ENCODE measurements around the gene VSX1. TPM values are rescaled to one million over a fixed set of nuclear protein-coding genes. Genes with fewer than 3 reads are reported as not detected.

Gene VSX1
- total and polyA plus RNA-seq, 7 experiments from 2014 or later = not detected

- Histone ChIP-seq H3K9me3 (ENCODE audit: control insufficient read depth in 2 of 3, low read length in 3 of 3) (no peaks in the 10 kb centered on the region), H3K4me3 (ENCODE audit: low read length) (no peak overlapping the region), H3K27me3 (ENCODE audit: control insufficient read depth in 2 of 2, insufficient read depth in 2 of 2, low read length in 2 of 2) (no peaks in the 10 kb centered on the region), H3K27ac (ENCODE audit: low read depth, low read length) (no peak overlapping the region), H3K4me1 (ENCODE audit: control insufficient read depth in 2 of 2, insufficient read depth in 2 of 2, low read length in 2 of 2) (no peaks in the 10 kb centered on the region), H3K36me3 (ENCODE audit: control insufficient read depth in 2 of 3, insufficient read depth in 3 of 3, low read length in 3 of 3) (no peaks in the 10 kb centered on the region)
- H3K27ac Mint-ChIP-seq = no peak overlapping the region
- CTCF ChIA-PET = no interaction called here
- H3K27me3 Mint-ChIP-seq = peaks cover 0 to 12% (median 0%) of the 10 kb centered on the region in 5 donors
- DNase-seq (no peak), ATAC-seq (no peak)
- peaks cover 0 to 5% (median 0%) of the 10 kb centered on the region in 11 donors for H3K9me3 Mint-ChIP-seq
- H3K4me1 Mint-ChIP-seq = peaks cover 0 to 1% (median 0%) of the 10 kb centered on the region in 7 donors
- H3K36me3 Mint-ChIP-seq = no peaks in the 10 kb centered on the region
- H3K4me3 Mint-ChIP-seq = no peak overlapping the region
- intact Hi-C loops (cut with micrococcal nuclease) = no loop called here
- POLR2A ChIA-PET = no interaction called here
Measured at GRCh38 chr20:25125636-25126035, 43.7 kb upstream of the VSX1 start.

GRCh38 chr20:25120920-25121319 lies 39.0 kb upstream of the VSX1 start:
- no peaks in the 10 kb centered on the region for H3K4me1 ChIP-seq (ENCODE audit: control insufficient read depth in 2 of 2, insufficient read depth in 2 of 2, low read length in 2 of 2)
- no peak overlapping the region for H3K27ac ChIP-seq (ENCODE audit: low read depth, low read length)
- H3K36me3 ChIP-seq (ENCODE audit: control insufficient read depth in 2 of 3, insufficient read depth in 3 of 3, low read length in 3 of 3) = no peaks in the 10 kb centered on the region
- no peaks in the 10 kb centered on the region for H3K27me3 ChIP-seq (ENCODE audit: control insufficient read depth in 2 of 2, insufficient read depth in 2 of 2, low read length in 2 of 2)
- Mint-ChIP-seq H3K4me3 (no peak overlapping the region), H3K27me3 (peaks cover 4 to 17% (median 8%) of the 10 kb centered on the region in 5 donors), H3K36me3 (no peaks in the 10 kb centered on the region), H3K4me1 (peaks cover 0 to 1% (median 0%) of the 10 kb centered on the region in 7 donors), H3K9me3 (no peaks in the 10 kb centered on the region), H3K27ac (no peak overlapping the region)
- H3K9me3 ChIP-seq (ENCODE audit: control insufficient read depth in 2 of 3, low read length in 3 of 3) = no peaks in the 10 kb centered on the region
- no peak overlapping the region for H3K4me3 ChIP-seq (ENCODE audit: low read length)
- DNase-seq (no peak), ATAC-seq (no peak)
- intact Hi-C loops (cut with micrococcal nuclease) = no loop called here
- ChIA-PET POLR2A (no interaction called here), CTCF (no interaction called here)

- intact Hi-C loops (cut with micrococcal nuclease) = no loop called here
Measured at GRCh38 chr20:25120457-25120856, 38.5 kb upstream of the VSX1 start.

GRCh38 chr20:25118529-25118928 lies 36.6 kb upstream of the VSX1 start:
- peaks cover 0 to 1% (median 0%) of the 10 kb centered on the region in 7 donors for H3K4me1 Mint-ChIP-seq
- Histone ChIP-seq H3K36me3 (ENCODE audit: control insufficient read depth in 2 of 3, insufficient read depth in 3 of 3, low read length in 3 of 3) (no peaks in the 10 kb centered on the region), H3K4me1 (ENCODE audit: control insufficient read depth in 2 of 2, insufficient read depth in 2 of 2, low read length in 2 of 2) (no peaks in the 10 kb centered on the region), H3K4me3 (ENCODE audit: low read length) (no peak overlapping the region), H3K9me3 (ENCODE audit: control insufficient read depth in 2 of 3, low read length in 3 of 3) (no peaks in the 10 kb centered on the region), H3K27me3 (ENCODE audit: control insufficient read depth in 2 of 2, insufficient read depth in 2 of 2, low read length in 2 of 2) (no peaks in the 10 kb centered on the region), H3K27ac (ENCODE audit: low read depth, low read length) (no peak overlapping the region)
- ChIA-PET CTCF (no interaction called here), POLR2A (no interaction called here)
- H3K4me3 Mint-ChIP-seq = no peak overlapping the region
- no peaks in the 10 kb centered on the region for H3K9me3 Mint-ChIP-seq
- DNase-seq (no peak), ATAC-seq (no peak)
- H3K36me3 Mint-ChIP-seq = no peaks in the 10 kb centered on the region
- peaks cover 4 to 22% (median 8%) of the 10 kb centered on the region in 5 donors for H3K27me3 Mint-ChIP-seq
- no peak overlapping the region for H3K27ac Mint-ChIP-seq
- intact Hi-C loops (cut with micrococcal nuclease) = no loop called here

More at GRCh38 chr20:25120457-25120856, 38.5 kb upstream of the VSX1 start:
- Histone ChIP-seq H3K9me3 (ENCODE audit: control insufficient read depth in 2 of 3, low read length in 3 of 3) (no peaks in the 10 kb centered on the region), H3K4me1 (ENCODE audit: control insufficient read depth in 2 of 2, insufficient read depth in 2 of 2, low read length in 2 of 2) (no peaks in the 10 kb centered on the region), H3K36me3 (ENCODE audit: control insufficient read depth in 2 of 3, insufficient read depth in 3 of 3, low read length in 3 of 3) (no peaks in the 10 kb centered on the region), H3K4me3 (ENCODE audit: low read length) (no peak overlapping the region), H3K27ac (ENCODE audit: low read depth, low read length) (no peak overlapping the region), H3K27me3 (ENCODE audit: control insufficient read depth in 2 of 2, insufficient read depth in 2 of 2, low read length in 2 of 2) (no peaks in the 10 kb centered on the region)
- H3K9me3 Mint-ChIP-seq = no peaks in the 10 kb centered on the region
- ATAC-seq (no peak), DNase-seq (no peak)
- H3K4me1 Mint-ChIP-seq = peaks cover 0 to 1% (median 0%) of the 10 kb centered on the region in 7 donors
- POLR2A ChIA-PET = no interaction called here
- no peak overlapping the region for H3K27ac Mint-ChIP-seq
- H3K4me3 Mint-ChIP-seq = no peak overlapping the region
- CTCF ChIA-PET = no interaction called here
- peaks cover 4 to 17% (median 8%) of the 10 kb centered on the region in 5 donors for H3K27me3 Mint-ChIP-seq
- H3K36me3 Mint-ChIP-seq = no peaks in the 10 kb centered on the region

- no peaks in the 10 kb centered on the region for H3K27me3 ChIP-seq (ENCODE audit: control insufficient read depth in 2 of 2, insufficient read depth in 2 of 2, low read length in 2 of 2)
- Mint-ChIP-seq H3K27ac (no peak overlapping the region), H3K4me1 (peaks cover 0 to 1% (median 0%) of the 10 kb centered on the region in 7 donors), H3K27me3 (peaks cover 4 to 22% (median 8%) of the 10 kb centered on the region in 5 donors), H3K36me3 (no peaks in the 10 kb centered on the region), H3K9me3 (no peaks in the 10 kb centered on the region), H3K4me3 (no peak overlapping the region)
- H3K4me3 ChIP-seq (ENCODE audit: low read length) = no peak overlapping the region
- no peaks in the 10 kb centered on the region for H3K36me3 ChIP-seq (ENCODE audit: control insufficient read depth in 2 of 3, insufficient read depth in 3 of 3, low read length in 3 of 3)
- no peaks in the 10 kb centered on the region for H3K9me3 ChIP-seq (ENCODE audit: control insufficient read depth in 2 of 3, low read length in 3 of 3)
- ChIA-PET POLR2A (no interaction called here), CTCF (no interaction called here)
- ATAC-seq = no peak
- H3K4me1 ChIP-seq (ENCODE audit: control insufficient read depth in 2 of 2, insufficient read depth in 2 of 2, low read length in 2 of 2) = no peaks in the 10 kb centered on the region
- no peak overlapping the region for H3K27ac ChIP-seq (ENCODE audit: low read depth, low read length)
- intact Hi-C loops (cut with micrococcal nuclease) = no loop called here
- DNase-seq = no peak
Measured at GRCh38 chr20:25117990-25118389, 36.0 kb upstream of the VSX1 start.

- intact Hi-C loops (cut with micrococcal nuclease) = no loop called here
- POLR2A ChIA-PET = no interaction called here
- H3K4me1 ChIP-seq (ENCODE audit: control insufficient read depth in 2 of 2, insufficient read depth in 2 of 2, low read length in 2 of 2) = no peaks in the 10 kb centered on the region
- Mint-ChIP-seq H3K27ac (no peak overlapping the region), H3K36me3 (no peaks in the 10 kb centered on the region), H3K4me3 (no peak overlapping the region), H3K9me3 (no peaks in the 10 kb centered on the region), H3K27me3 (peaks cover 4 to 19% (median 8%) of the 10 kb centered on the region in 5 donors), H3K4me1 (peaks cover 0 to 1% (median 0%) of the 10 kb centered on the region in 7 donors)
- H3K9me3 ChIP-seq (ENCODE audit: control insufficient read depth in 2 of 3, low read length in 3 of 3) = no peaks in the 10 kb centered on the region
- H3K4me3 ChIP-seq (ENCODE audit: low read length) = no peak overlapping the region
- no peak overlapping the region for H3K27ac ChIP-seq (ENCODE audit: low read depth, low read length)
- no peaks in the 10 kb centered on the region for H3K36me3 ChIP-seq (ENCODE audit: control insufficient read depth in 2 of 3, insufficient read depth in 3 of 3, low read length in 3 of 3)
- DNase-seq (no peak), ATAC-seq (no peak)
- no peaks in the 10 kb centered on the region for H3K27me3 ChIP-seq (ENCODE audit: control insufficient read depth in 2 of 2, insufficient read depth in 2 of 2, low read length in 2 of 2)
- CTCF ChIA-PET = no interaction called here
Measured at GRCh38 chr20:25116739-25117458, 35.0 kb upstream of the VSX1 start.

GRCh38 chr20:25103526-25103925 lies 21.6 kb upstream of the VSX1 start:
- ChIA-PET CTCF (no interaction called here), POLR2A (no interaction called here)
- DNase-seq (no peak), ATAC-seq (no peak)
- Mint-ChIP-seq H3K36me3 (no peaks in the 10 kb centered on the region), H3K9me3 (no peaks in the 10 kb centered on the region), H3K4me1 (peaks cover 0 to 13% (median 11%) of the 10 kb centered on the region in 7 donors), H3K27ac (no peak overlapping the region), H3K27me3 (peaks cover 15 to 27% (median 22%) of the 10 kb centered on the region in 5 donors), H3K4me3 (no peak overlapping the region)
- H3K27ac ChIP-seq (ENCODE audit: low read depth, low read length) = no peak overlapping the region
- H3K4me3 ChIP-seq (ENCODE audit: low read length) = no peak overlapping the region
- H3K4me1 ChIP-seq (ENCODE audit: control insufficient read depth in 2 of 2, insufficient read depth in 2 of 2, low read length in 2 of 2) = peaks cover 0 to 4% of the 10 kb centered on the region in 2 donors
- H3K27me3 ChIP-seq (ENCODE audit: control insufficient read depth in 2 of 2, insufficient read depth in 2 of 2, low read length in 2 of 2) = no peaks in the 10 kb centered on the region
- intact Hi-C loops (cut with micrococcal nuclease) = no loop called here
- H3K36me3 ChIP-seq (ENCODE audit: control insufficient read depth in 2 of 3, insufficient read depth in 3 of 3, low read length in 3 of 3) = no peaks in the 10 kb centered on the region
- H3K9me3 ChIP-seq (ENCODE audit: control insufficient read depth in 2 of 3, low read length in 3 of 3) = no peaks in the 10 kb centered on the region

Data from naive thymus-derived CD4-positive, alpha-beta T cell (primary cell).